Keratinocyte (primary cell): Measurements from ENCODE around the gene CD44. TPM values are rescaled to one million over a fixed set of nuclear protein-coding genes. Genes with fewer than 3 reads are reported as not detected.

Experiments
- DNase-seq: peaks from one replicate; pipeline ENCODE4 v3.0.0-alpha.2; 2011; ENCODE audit warnings: low read depth, missing footprints, low spot score
- FAIRE-seq: peaks from 2 replicates; lab custom pipeline; 2011; peaks lifted over from hg19 to GRCh38; lab: Jason Lieb, UNC
- H2AFZ ChIP-seq: 2 replicates; pipeline ENCODE4 v1.6.0; 2012; ENCODE audit warnings: low read length, control low read depth, inconsistent platforms; ENCODE audit not compliant: control insufficient read depth
- H3K27ac ChIP-seq: 2 replicates; pipeline ENCODE4 v1.5.1; 2011; ENCODE audit warnings: low read length; ENCODE audit not compliant: control insufficient read depth, insufficient read depth
- H3K27me3 ChIP-seq: 3 replicates; pipeline ENCODE4 v1.6.0; 2011; ENCODE audit warnings: low read length; ENCODE audit not compliant: control insufficient read depth, insufficient read depth; ENCODE audit errors: extremely low read depth
- H3K36me3 ChIP-seq, 2 experiments: 2 replicates in 1 of 2; 3 replicates in 1 of 2; pipeline ENCODE4 v1.5.1; 2011; ENCODE audit warnings: low read length in 2 of 2, mild to moderate bottlenecking in 1 of 2; ENCODE audit not compliant: control insufficient read depth in 2 of 2, insufficient read depth in 2 of 2; ENCODE audit errors: extremely low read depth in 1 of 2
- H3K4me1 ChIP-seq: 3 replicates; pipeline ENCODE4 v1.5.1; 2011; ENCODE audit warnings: low read length; ENCODE audit not compliant: control insufficient read depth, insufficient read depth; ENCODE audit errors: extremely low read depth
- H3K4me2 ChIP-seq: 3 replicates; pipeline ENCODE4 v1.6.0; 2011; ENCODE audit warnings: low read depth, low read length; ENCODE audit not compliant: control insufficient read depth, insufficient read depth; ENCODE audit errors: extremely low read depth
- H3K4me3 ChIP-seq, 3 experiments: fragments of 200-600 bp in 1 of 3; sonication (generic) in 1 of 3; 2 replicates in 2 of 3; 3 replicates in 1 of 3; pipeline ENCODE4 v1.5.1; 2011 to 2016; ENCODE audit warnings: low read length in 3 of 3, mild to moderate bottlenecking in 3 of 3, control low read depth in 2 of 3, inconsistent platforms in 1 of 3, low read depth in 1 of 3, mixed read lengths in 1 of 3, mixed run types in 1 of 3, moderate library complexity in 1 of 3; ENCODE audit not compliant: control insufficient read depth in 2 of 3, insufficient read depth in 2 of 3; ENCODE audit errors: extremely low read depth in 1 of 3
- H3K79me2 ChIP-seq: 2 replicates; pipeline ENCODE4 v1.6.0; 2012; ENCODE audit warnings: low read length; ENCODE audit not compliant: control insufficient read depth, insufficient read depth
- H3K9ac ChIP-seq: 3 replicates; pipeline ENCODE4 v1.6.0; 2011; ENCODE audit warnings: low read length; ENCODE audit not compliant: control insufficient read depth, insufficient read depth; ENCODE audit errors: extremely low read depth
- H3K9me1 ChIP-seq: 3 replicates; pipeline ENCODE4 v1.6.0; 2011; ENCODE audit warnings: low read length; ENCODE audit not compliant: control insufficient read depth, insufficient read depth; ENCODE audit errors: extremely low read depth
- H3K9me3 ChIP-seq: 2 replicates; pipeline ENCODE4 v1.5.1; 2012; ENCODE audit warnings: low read depth, low read length; ENCODE audit not compliant: control insufficient read depth
- H4K20me1 ChIP-seq: 3 replicates; pipeline ENCODE4 v1.6.0; 2011; ENCODE audit warnings: low read length; ENCODE audit not compliant: control insufficient read depth, insufficient read depth; ENCODE audit errors: extremely low read depth
- CTCF ChIP-seq, 3 experiments: IDR thresholded peaks in 1 of 3; conservative IDR thresholded peaks in 1 of 3; optimal IDR thresholded peaks in 1 of 3; 2 replicates in 2 of 3; 3 replicates in 1 of 3; pipeline versions ENCODE3 to v1.5.1; 2011; ENCODE audit warnings: low read length in 3 of 3, mild to moderate bottlenecking in 3 of 3, moderate library complexity in 2 of 3, control low read depth in 1 of 3, inconsistent platforms in 1 of 3; ENCODE audit not compliant: insufficient read depth in 2 of 3; ENCODE audit errors: extremely low read depth in 1 of 3
- EZH2 ChIP-seq: IDR thresholded peaks from one replicate; pipeline ENCODE4 v1.6.1; 2012; ENCODE audit warnings: inconsistent platforms, mild to moderate bottlenecking, low read length, moderate library complexity
- dilution Hi-C: fragments of 300-500 bp; cut with MboI; formaldehyde crosslinking; loops from one replicate; pipeline ENCODE4 v1.7.0; 2020; ENCODE audit warnings: low sequenced_read_pairs; ENCODE audit not compliant: extremely low pct_ligation_motif_present
- polyA plus RNA-seq, 5 experiments: library from polyadenylated mRNA; depleted of rRNA in 3 of 5; stranded (reverse) in 3 of 5; stranded (forward) in 1 of 5; unstranded in 1 of 5; fragments of >200 nt; gene quantifications; 1 replicate in 1 of 5; 2 replicates in 3 of 5; 3 replicates in 1 of 5; pipeline versions ENCODE4 v1.2.1 to v1.2.3, GENCODE V29; 2011 to 2012; ENCODE audit warnings: missing spikeins in 2 of 5, low read depth in 1 of 5, low replicate concordance in 1 of 5

Gene CD44
- polyA plus RNA-seq, 1 donor (not counting 4 experiments of a cell fraction or from before 2014, with no cell fraction given): 2,038 TPM

DNA sequence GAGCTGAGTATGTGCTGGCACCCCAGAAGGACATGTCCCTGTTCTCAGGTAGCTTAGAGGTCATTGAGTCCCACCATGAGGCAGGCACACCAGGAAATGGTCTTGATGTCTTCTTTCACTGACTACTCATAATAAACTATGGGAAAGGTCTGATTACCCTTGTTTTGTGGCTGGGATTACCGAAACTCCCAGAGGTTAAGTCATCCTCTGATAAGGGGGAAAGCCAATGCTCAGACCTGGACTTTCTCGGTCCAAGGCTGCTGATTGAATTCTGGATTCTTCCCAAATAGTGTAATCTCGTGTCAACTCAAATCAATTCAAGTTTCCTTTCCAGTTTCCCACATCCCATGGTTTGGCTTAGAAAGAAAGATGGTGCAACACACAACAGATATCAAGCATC, 3.7 kb upstream of the CD44 start:
- H3K4me1 ChIP-seq: peaks cover 9% of the 10 kb centered on the region
- no peaks in the 10 kb centered on the region for H3K9me1 ChIP-seq
- H3K27ac ChIP-seq: no peak overlapping the region
- TF ChIP-seq EZH2 (no peak), CTCF (optimal IDR thresholded peaks at IDR 0.05 in 1 of 3, IDR thresholded peaks at IDR 0.05 in 1 of 3, conservative IDR thresholded peaks at IDR 0.05 in 1 of 3; ENCODE audit: extremely low read depth in 1 of 3, insufficient read depth in 2 of 3, low read length in 3 of 3) (no peak)
- peaks cover 0 to 6% of the 10 kb centered on the region in 2 experiments for H3K36me3 ChIP-seq
- no peak overlapping the region for H2AFZ ChIP-seq
- no peak overlapping the region for H3K4me3 ChIP-seq
- no peak overlapping the region for H3K9ac ChIP-seq
- H4K20me1 ChIP-seq: peaks cover 5% of the 10 kb centered on the region
- dilution Hi-C loops: no loop called here
- no peak overlapping the region for H3K4me2 ChIP-seq
- DNase-seq (no peak), FAIRE-seq (no peak)
- no peaks in the 10 kb centered on the region for H3K27me3 ChIP-seq
- H3K9me3 ChIP-seq: no peaks in the 10 kb centered on the region
- H3K79me2 ChIP-seq: peaks cover 21% of the 10 kb centered on the region

DNA sequence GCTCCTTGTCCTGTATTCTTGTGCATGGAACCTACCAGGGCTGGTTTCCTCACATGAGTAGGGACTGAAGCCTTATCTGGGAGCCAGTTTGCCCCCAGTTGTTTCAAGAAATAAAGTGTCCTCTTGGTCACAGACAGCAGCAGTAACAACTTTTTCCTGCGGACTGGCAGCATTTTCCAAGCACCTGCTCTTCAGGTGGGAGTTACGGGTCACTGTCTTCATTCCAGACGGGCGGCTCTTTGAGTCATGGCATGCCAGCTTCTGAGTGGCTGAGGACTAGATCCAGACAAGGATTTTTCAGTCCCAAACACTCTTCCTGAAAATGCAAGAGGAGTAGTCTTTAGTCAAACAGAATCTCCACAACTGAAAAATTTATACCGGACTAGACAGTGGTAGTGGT, 2.7 kb upstream of the CD44 start:
- Histone ChIP-seq H3K4me2 (no peak overlapping the region), H4K20me1 (peaks cover 8% of the 10 kb centered on the region), H3K4me1 (peaks cover 12% of the 10 kb centered on the region), H3K79me2 (peaks cover 32% of the 10 kb centered on the region), H2AFZ (no peak overlapping the region), H3K9me1 (no peaks in the 10 kb centered on the region), H3K9me3 (no peaks in the 10 kb centered on the region), H3K9ac (no peak overlapping the region), H3K4me3 (no peak overlapping the region), H3K36me3 (peaks cover 2 to 14% of the 10 kb centered on the region in 2 experiments), H3K27me3 (no peaks in the 10 kb centered on the region), H3K27ac (no peak overlapping the region)
- FAIRE-seq (no peak), DNase-seq (no peak)
- dilution Hi-C loops: no loop called here
- TF ChIP-seq EZH2: no peak

DNA sequence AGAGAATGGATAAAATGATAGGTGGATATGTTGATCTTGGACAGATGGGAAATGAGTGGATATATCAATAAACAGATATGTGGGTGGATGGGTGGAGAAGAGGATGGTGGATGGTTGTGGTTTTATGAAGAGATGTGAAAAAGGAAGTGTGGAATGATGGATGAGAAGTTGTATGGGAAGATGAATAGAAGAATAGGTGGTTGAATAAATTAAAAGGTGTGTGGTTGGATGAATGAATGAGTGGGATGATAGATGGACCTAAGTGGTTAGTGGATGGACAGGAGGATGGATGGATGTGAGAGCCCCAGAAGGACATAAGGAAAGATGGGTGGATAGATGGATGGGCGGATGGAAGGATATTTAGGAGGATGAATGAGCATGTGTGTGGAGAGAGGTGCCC, 913 bp upstream of the CD44 start:
- H3K9me1 ChIP-seq: no peaks in the 10 kb centered on the region
- TF ChIP-seq CTCF (optimal IDR thresholded peaks at IDR 0.05 in 1 of 3, IDR thresholded peaks at IDR 0.05 in 1 of 3, conservative IDR thresholded peaks at IDR 0.05 in 1 of 3; ENCODE audit: extremely low read depth in 1 of 3, insufficient read depth in 2 of 3, low read length in 3 of 3) (no peak), EZH2 (no peak)
- H3K79me2 ChIP-seq: peaks cover 48% of the 10 kb centered on the region
- peak overlapping the region; percentile 99 for H3K4me2 ChIP-seq
- H3K27me3 ChIP-seq: no peaks in the 10 kb centered on the region
- H3K27ac ChIP-seq: no peak overlapping the region
- dilution Hi-C loops: no loop called here
- no peaks in the 10 kb centered on the region for H3K9me3 ChIP-seq
- H4K20me1 ChIP-seq: peaks cover 17% of the 10 kb centered on the region
- H3K4me3 ChIP-seq: peak overlapping the region in 2 of 3 experiments; percentile 77 to 98
- no peak overlapping the region for H2AFZ ChIP-seq
- no peak for FAIRE-seq
- peaks cover 24% of the 10 kb centered on the region for H3K4me1 ChIP-seq
- H3K36me3 ChIP-seq: peaks cover 2 to 14% of the 10 kb centered on the region in 2 experiments
- peak overlapping the region; percentile 97 for H3K9ac ChIP-seq
- no peak for DNase-seq
